GM23248 (cell line): ENCODE results near the gene SMAD4.

ENCODE experiments used
- EZH2 ChIP-seq: fragments of 200-600 bp; sonication (generic); IDR thresholded peaks from 2 replicates; pipeline ENCODE4 v1.6.1; 2018; ENCODE audit warnings: antibody characterized with exemption, mild to moderate bottlenecking; ENCODE audit not compliant: insufficient read depth, poor library complexity, severe bottlenecking
- EZH2phosphoT487 ChIP-seq: fragments of 200-600 bp; sonication (generic); IDR thresholded peaks from 2 replicates; pipeline ENCODE4 v1.6.1; 2018; ENCODE audit warnings: antibody characterized with exemption, moderate library complexity, mild to moderate bottlenecking, low read depth; ENCODE audit not compliant: insufficient read depth

- TF ChIP-seq EZH2phosphoT487 (no peak), EZH2 (no peak)
Measured at GRCh38 chr18:51020536-51020935, 9.5 kb upstream of the SMAD4 start.
